Measurements from ENCODE around the gene UCKL1.
A peak's percentile ranks its signal among the peaks of the same experiment; 100 is the strongest.
"Not testable (repeated sequence)": the region's sequence is repeated elsewhere in the genome, so short reads cannot be mapped to it uniquely, and the experiment has no call there.

Gene UCKL1

GRCh38 chr20:63955827-63956663 lies at the start of gene UCKL1:
Gene UCKL1 (minus strand): TSS chr20:63956416. CDS start chr20:63956372, 44 bp downstream.
- DNase-seq (ENCODE audit: low read depth, low spot score) = peak; percentile 73

- DNase-seq (ENCODE audit: low read depth, low spot score) = no peak
These were observed 49.2 kb upstream of the UCKL1 start for GRCh38 chr20:64005394-64005793.

GRCh38 chr20:64003960-64004725 lies 47.9 kb upstream of the UCKL1 start:
- no peak for DNase-seq (ENCODE audit: low read depth, low spot score)

- DNase-seq (ENCODE audit: low read depth, low spot score) = no peak
These were observed 45.4 kb upstream of the UCKL1 start for GRCh38 chr20:64001607-64002011.

GRCh38 chr20:64000906-64001305 lies 44.7 kb upstream of the UCKL1 start:
- no peak for DNase-seq (ENCODE audit: low read depth, low spot score)

- no peak for DNase-seq (ENCODE audit: low read depth, low spot score)
These were observed 26.7 kb upstream of the UCKL1 start for GRCh38 chr20:63982937-63983336.

- peak; percentile 89 for DNase-seq (ENCODE audit: low read depth, low spot score)
These were observed 24.9 kb upstream of the UCKL1 start, which contains the start of gene PRPF6 for GRCh38 chr20:63980806-63981728. Gene PRPF6 (plus strand): TSS chr20:63981132. CDS start chr20:63981246, 114 bp downstream.

- no peak for DNase-seq (ENCODE audit: low read depth, low spot score)
These were observed 24.1 kb upstream of the UCKL1 start for GRCh38 chr20:63980317-63980805.

- DNase-seq (ENCODE audit: low read depth, low spot score) = peak; percentile 84
These were observed 23.5 kb upstream of the UCKL1 start, which contains the start of gene SAMD10 for GRCh38 chr20:63979557-63980316. Gene SAMD10 (minus strand): TSS chr20:63979642. CDS start chr20:63979467, 175 bp downstream.

GRCh38 chr20:63979229-63979556 lies 23.0 kb upstream of the UCKL1 start:
- no peak for DNase-seq (ENCODE audit: low read depth, low spot score)

GRCh38 chr20:63978319-63979228 lies 22.4 kb upstream of the UCKL1 start:
- no peak for DNase-seq (ENCODE audit: low read depth, low spot score)

- DNase-seq (ENCODE audit: low read depth, low spot score) = no peak
These were observed 21.6 kb upstream of the UCKL1 start for GRCh38 chr20:63977739-63978276.

GRCh38 chr20:63976980-63977738 lies 20.9 kb upstream of the UCKL1 start:
- no peak for DNase-seq (ENCODE audit: low read depth, low spot score)

GRCh38 chr20:63976511-63976910 lies 20.3 kb upstream of the UCKL1 start:
- not testable (repeated sequence) for DNase-seq (ENCODE audit: low read depth, low spot score)

GRCh38 chr20:63974402-63975200 lies 18.4 kb upstream of the UCKL1 start:
- DNase-seq (ENCODE audit: low read depth, low spot score) = no peak

GRCh38 chr20:63973636-63974401 lies 17.6 kb upstream of the UCKL1 start:
- peak; percentile 62 for DNase-seq (ENCODE audit: low read depth, low spot score)

- DNase-seq (ENCODE audit: low read depth, low spot score) = no peak
These were observed 16.9 kb upstream of the UCKL1 start for GRCh38 chr20:63973160-63973479.
